GM23248 (cell line): ENCODE measurements around the gene VKORC1. TPM values are rescaled to one million over a fixed set of nuclear protein-coding genes. Genes with fewer than 3 reads are reported as not detected.

Source experiments
- DNase-seq: peaks from one replicate; pipeline ENCODE4 v3.0.0-alpha.2; 2015
- H2AFZ ChIP-seq: fragments of 200-600 bp; sonication (generic); 2 replicates; pipeline ENCODE4 v1.6.1; 2016; ENCODE audit warnings: antibody characterized with exemption
- H3F3A ChIP-seq: fragments of 200-600 bp; sonication (generic); 2 replicates; pipeline ENCODE4 v1.6.1; 2016; ENCODE audit warnings: mild to moderate bottlenecking, antibody characterized with exemption, mixed run types; ENCODE audit not compliant: insufficient read depth
- H3K27ac ChIP-seq: fragments of 200-600 bp; sonication (generic); 2 replicates; pipeline ENCODE4 v1.5.1; 2016; ENCODE audit warnings: mild to moderate bottlenecking
- H3K27me3 ChIP-seq: fragments of 200-600 bp; sonication (generic); replicated peaks from 2 replicates; pipeline ENCODE4 v1.6.1; 2016; ENCODE audit warnings: mild to moderate bottlenecking; ENCODE audit not compliant: insufficient read depth
- H3K36me3 ChIP-seq: fragments of 200-600 bp; sonication (generic); 2 replicates; pipeline ENCODE4 v1.6.1; 2016; ENCODE audit warnings: low read depth, mild to moderate bottlenecking
- H3K4me1 ChIP-seq: fragments of 200-600 bp; sonication (generic); 2 replicates; pipeline ENCODE4 v1.6.1; 2016; ENCODE audit warnings: mild to moderate bottlenecking; ENCODE audit not compliant: insufficient read depth
- H3K4me2 ChIP-seq: fragments of 200-600 bp; sonication (generic); one replicate; pipeline ENCODE4 v1.6.1; 2016; ENCODE audit warnings: mild to moderate bottlenecking; ENCODE audit not compliant: unreplicated experiment
- H3K4me3 ChIP-seq: fragments of 200-600 bp; sonication (generic); 2 replicates; pipeline ENCODE4 v1.5.1; 2016; ENCODE audit warnings: mild to moderate bottlenecking
- H3K79me2 ChIP-seq: fragments of 200-600 bp; sonication (generic); 2 replicates; pipeline ENCODE4 v1.6.1; 2016; ENCODE audit warnings: mild to moderate bottlenecking; ENCODE audit not compliant: insufficient read depth
- H3K9ac ChIP-seq: fragments of 200-600 bp; sonication (generic); 2 replicates; pipeline ENCODE4 v1.6.1; 2016; ENCODE audit warnings: mild to moderate bottlenecking
- H3K9me2 ChIP-seq: fragments of 200-600 bp; sonication (generic); 2 replicates; pipeline ENCODE4 v1.6.1; 2016; ENCODE audit warnings: mixed run types, mild to moderate bottlenecking, moderate library complexity; ENCODE audit not compliant: insufficient read depth
- H3K9me3 ChIP-seq: fragments of 200-600 bp; sonication (generic); one replicate; pipeline ENCODE4 v1.6.1; 2017; ENCODE audit warnings: low read depth
- H4K20me1 ChIP-seq: fragments of 200-600 bp; sonication (generic); 2 replicates; pipeline ENCODE4 v1.6.0; 2016; ENCODE audit not compliant: insufficient read depth
- EZH2 ChIP-seq: fragments of 200-600 bp; sonication (generic); IDR thresholded peaks from 2 replicates; pipeline ENCODE4 v1.6.1; 2018; ENCODE audit warnings: antibody characterized with exemption, mild to moderate bottlenecking; ENCODE audit not compliant: insufficient read depth, poor library complexity, severe bottlenecking
- EZH2phosphoT487 ChIP-seq: fragments of 200-600 bp; sonication (generic); IDR thresholded peaks from 2 replicates; pipeline ENCODE4 v1.6.1; 2018; ENCODE audit warnings: antibody characterized with exemption, moderate library complexity, mild to moderate bottlenecking, low read depth; ENCODE audit not compliant: insufficient read depth
- WGBS, 2 experiments: methylation state at CpG; one replicate each; pipeline ENCODE4 v1.1.6; 2015 to 2017; ENCODE audit warnings: low lambda C conversion rate in 2 of 2, low coverage in 1 of 2; ENCODE audit errors: missing lambda C conversion rate in 2 of 2; 5-methylcytosine and 5-hydroxymethylcytosine counted together
- in situ Hi-C: fragments of 300-500 bp; cut with MboI; formaldehyde crosslinking; loops from 2 replicates; pipeline ENCODE4 v1.15.0; 2020
- polyA plus RNA-seq: library from polyadenylated mRNA; unstranded; fragments of >200 nt; fragmentation: Nextera tagmentation; extraction: Ambion mirVana; gene quantifications from 2 replicates; pipeline ENCODE4 v1.2.1, GENCODE V29; 2016
- total RNA-seq: library from RNA; depleted of rRNA; stranded (reverse); fragments of >200 nt; shearing (Covaris generic); gene quantifications from 2 replicates; pipeline ENCODE4 v1.2.3, GENCODE V29; 2014; rRNA removed

VKORC1 gene
- total and polyA plus RNA-seq, 2 experiments from 2014 or later, result 480 to 535 TPM

GRCh38 chr16:31042866-31043265 is 51.7 kb downstream of the VKORC1 start:
- no peaks in the 10 kb centered on the region for H4K20me1 ChIP-seq
- 91 to 94% methylated on average over 10 of the region's 10 CpGs for WGBS, 2 experiments
- H3K9ac ChIP-seq, result no peak overlapping the region

More at GRCh38 chr16:31042866-31043265, 51.7 kb downstream of the VKORC1 start:
- no peak for DNase-seq
- Histone ChIP-seq H3K4me3 (no peak overlapping the region), H3K9me2 (no peaks in the 10 kb centered on the region), H3K4me1 (no peaks in the 10 kb centered on the region), H3K4me2 (no peak overlapping the region), H3K79me2 (no peaks in the 10 kb centered on the region), H3K27me3 (no peaks in the 10 kb centered on the region), H3F3A (no peaks in the 10 kb centered on the region), H3K27ac (no peak overlapping the region), H3K36me3 (peaks cover 9% of the 10 kb centered on the region; the same call in 1 of the 2 replicates), H2AFZ (no peak overlapping the region), H3K9me3 (no peaks in the 10 kb centered on the region)
- TF ChIP-seq EZH2phosphoT487, result no peak
- TF ChIP-seq EZH2, result no peak
- in situ Hi-C loops, result no loop called here

Other genes starting within 250 kb of the VKORC1 start
- 42.5 and 77.1 TPM in 2 replicates for gene BCL7C, start 200.7 kb downstream of the VKORC1 start, total RNA-seq
- gene BCL7C, start 200.7 kb downstream of the VKORC1 start, polyA plus RNA-seq, result 62.5 and 68.1 TPM in 2 replicates
- 4.4 and 4.8 TPM in 2 replicates for gene CTF1, start 198.2 kb downstream of the VKORC1 start, total RNA-seq
- 2.0 and 2.1 TPM in 2 replicates for gene CTF1, start 198.2 kb downstream of the VKORC1 start, polyA plus RNA-seq
- gene FBXL19, start 171.2 kb downstream of the VKORC1 start, total RNA-seq, result 18.2 and 23.0 TPM in 2 replicates
- 0.39 and 0.64 TPM in 2 replicates for gene FBXL19, start 171.2 kb downstream of the VKORC1 start, polyA plus RNA-seq
- gene ORAI3, start 145.7 kb downstream of the VKORC1 start, total RNA-seq, result 36.1 and 39.7 TPM in 2 replicates
- gene ORAI3, start 145.7 kb downstream of the VKORC1 start, polyA plus RNA-seq, result 30.9 and 31.6 TPM in 2 replicates
- 2.0 and 2.3 TPM in 2 replicates for gene SETD1A, start 137.0 kb downstream of the VKORC1 start, total RNA-seq
- 4.0 and 5.9 TPM in 2 replicates for gene SETD1A, start 137.0 kb downstream of the VKORC1 start, polyA plus RNA-seq
- 69.7 and 73.2 TPM in 2 replicates for gene HSD3B7, start 109.6 kb downstream of the VKORC1 start, total RNA-seq
- 40.2 and 40.9 TPM in 2 replicates for gene HSD3B7, start 109.6 kb downstream of the VKORC1 start, polyA plus RNA-seq
- 2.0 and 2.3 TPM in 2 replicates for gene STX1B, start 84.2 kb downstream of the VKORC1 start, total RNA-seq
- gene STX1B, start 84.2 kb downstream of the VKORC1 start, polyA plus RNA-seq, result 0.23 and 0.46 TPM in 2 replicates
- gene STX4, start 61.2 kb downstream of the VKORC1 start, total RNA-seq, result 24.9 and 25.8 TPM in 2 replicates
- gene STX4, start 61.2 kb downstream of the VKORC1 start, polyA plus RNA-seq, result 49.3 and 52.1 TPM in 2 replicates
- gene ZNF668, start 20.6 kb downstream of the VKORC1 start, total RNA-seq, result 20.6 and 21.8 TPM in 2 replicates
- gene ZNF668, start 20.6 kb downstream of the VKORC1 start, polyA plus RNA-seq, result 19.5 and 20.8 TPM in 2 replicates
- 10.6 and 12.8 TPM in 2 replicates for gene ZNF646, start 20.4 kb downstream of the VKORC1 start, total RNA-seq
- gene ZNF646, start 20.4 kb downstream of the VKORC1 start, polyA plus RNA-seq, result 3.5 and 4.0 TPM in 2 replicates
- gene PRSS53, start 5.9 kb downstream of the VKORC1 start, total RNA-seq, result 7.0 and 10.5 TPM in 2 replicates
- gene PRSS53, start 5.9 kb downstream of the VKORC1 start, polyA plus RNA-seq, result 0.84 and 0.95 TPM in 2 replicates
- 42.1 and 71.4 TPM in 2 replicates for gene BCKDK, start 13.6 kb upstream of the VKORC1 start, total RNA-seq
- 108 and 114 TPM in 2 replicates for gene BCKDK, start 13.6 kb upstream of the VKORC1 start, polyA plus RNA-seq
- gene KAT8, start 22.9 kb upstream of the VKORC1 start, total RNA-seq, result 27.8 and 50.9 TPM in 2 replicates
- 18.4 and 19.3 TPM in 2 replicates for gene KAT8, start 22.9 kb upstream of the VKORC1 start, polyA plus RNA-seq
- not detected in 2 replicates for gene PRSS8, start 40.9 kb upstream of the VKORC1 start, total RNA-seq
- not detected in 2 replicates for gene PRSS8, start 40.9 kb upstream of the VKORC1 start, polyA plus RNA-seq
- gene PRSS36, start 55.3 kb upstream of the VKORC1 start, total RNA-seq, result 0.13 TPM in 1 of 2 replicates, not detected in the other
- 0.19 and 2.2 TPM in 2 replicates for gene PRSS36, start 55.3 kb upstream of the VKORC1 start, polyA plus RNA-seq
- 22.5 and 28.3 TPM in 2 replicates for gene FUS, start 85.3 kb upstream of the VKORC1 start, total RNA-seq
- 154 and 166 TPM in 2 replicates for gene FUS, start 85.3 kb upstream of the VKORC1 start, polyA plus RNA-seq
- gene PYCARD, start 108.0 kb upstream of the VKORC1 start, total RNA-seq, result 20.1 and 28.1 TPM in 2 replicates
- 23.1 and 24.3 TPM in 2 replicates for gene PYCARD, start 108.0 kb upstream of the VKORC1 start, polyA plus RNA-seq
- gene TRIM72, start 119.3 kb upstream of the VKORC1 start, total RNA-seq, result not detected in 2 replicates
- gene TRIM72, start 119.3 kb upstream of the VKORC1 start, polyA plus RNA-seq, result not detected in 2 replicates
- not detected in 2 replicates for gene PYDC1, start 122.3 kb upstream of the VKORC1 start, total RNA-seq
- gene PYDC1, start 122.3 kb upstream of the VKORC1 start, polyA plus RNA-seq, result not detected in 2 replicates
- gene ITGAM, start 165.2 kb upstream of the VKORC1 start, total RNA-seq, result not detected in 2 replicates
- gene ITGAM, start 165.2 kb upstream of the VKORC1 start, polyA plus RNA-seq, result not detected in 2 replicates